T-helper 2 cell treated with Interferon-gamma antibody and Interleukin-4, amounts not matched to agents 5 μg/mL and 100 μg/mL, for 36 hours (primary cell): Measurements from ENCODE around the gene KIAA0513.

Source experiments
- DNase-seq: peaks from one replicate; pipeline ENCODE4 v3.0.0; 2021; ENCODE audit warnings: low spot score
- H3K27ac Mint-ChIP-seq: one replicate; pipeline ENCODE4 v1.8.0; 2021; ENCODE audit warnings: mild to moderate bottlenecking, mixed read lengths
- H3K27me3 Mint-ChIP-seq: one replicate; pipeline ENCODE4 v1.8.0; 2021; ENCODE audit warnings: low read depth, mixed read lengths
- H3K36me3 Mint-ChIP-seq: one replicate; pipeline ENCODE4 v1.8.0; 2021; ENCODE audit warnings: low read depth, mixed read lengths
- H3K4me1 Mint-ChIP-seq: one replicate; pipeline ENCODE4 v1.8.0; 2021; ENCODE audit warnings: low read depth, mixed read lengths
- H3K4me3 Mint-ChIP-seq: one replicate; pipeline ENCODE4 v1.8.0; 2022; ENCODE audit warnings: mild to moderate bottlenecking, moderate library complexity, mixed read lengths
- H3K9me3 Mint-ChIP-seq: one replicate; pipeline ENCODE4 v1.8.0; 2021; ENCODE audit warnings: mixed read lengths

Gene KIAA0513

GRCh38 chr16:85139881-85140339 is 112.3 kb downstream of the KIAA0513 start:
- no peak overlapping the region for H3K27ac Mint-ChIP-seq
- no peaks in the 10 kb centered on the region for H3K9me3 Mint-ChIP-seq
- no peak for DNase-seq
- no peaks in the 10 kb centered on the region for H3K36me3 Mint-ChIP-seq
- no peak overlapping the region for H3K4me3 Mint-ChIP-seq
- H3K27me3 Mint-ChIP-seq, result peaks cover 29% of the 10 kb centered on the region
- H3K4me1 Mint-ChIP-seq, result no peaks in the 10 kb centered on the region

DNA sequence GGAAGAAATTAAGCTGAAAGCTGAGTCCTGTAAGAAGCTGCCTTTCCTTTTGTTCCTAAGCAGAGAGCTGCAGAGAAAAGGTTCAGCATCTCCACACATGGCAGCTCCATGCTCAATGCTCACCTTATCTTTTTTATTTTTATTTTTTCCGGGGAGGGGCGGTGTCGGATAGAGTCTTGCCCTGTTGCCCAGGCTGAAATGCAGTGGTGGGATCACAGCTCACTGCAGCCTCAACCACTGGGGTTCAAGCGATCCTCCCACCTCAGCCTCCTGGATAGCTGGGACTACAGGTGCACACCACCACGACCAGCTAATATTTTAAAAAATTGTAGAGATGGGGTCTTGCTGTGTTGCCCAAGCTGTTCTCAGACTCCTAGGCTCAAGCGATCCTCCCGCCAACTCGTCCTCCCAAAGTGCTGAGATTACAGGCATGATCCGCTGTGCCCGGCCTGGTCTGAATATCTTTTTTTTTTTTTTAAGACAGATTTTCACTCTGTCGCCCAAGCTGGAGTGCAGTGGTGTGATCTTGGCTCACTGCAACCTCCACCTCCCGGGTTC is 112.9 kb downstream of the KIAA0513 start:
- Mint-ChIP-seq H3K27me3 (peaks cover 29% of the 10 kb centered on the region), H3K27ac (no peak overlapping the region), H3K4me3 (no peak overlapping the region), H3K36me3 (no peaks in the 10 kb centered on the region), H3K4me1 (no peaks in the 10 kb centered on the region), H3K9me3 (no peaks in the 10 kb centered on the region)
- no peak for DNase-seq

GRCh38 chr16:85141491-85142128 is 114.0 kb downstream of the KIAA0513 start:
- no peak for DNase-seq
- H3K9me3 Mint-ChIP-seq, result no peaks in the 10 kb centered on the region
- H3K36me3 Mint-ChIP-seq, result no peaks in the 10 kb centered on the region
- no peak overlapping the region for H3K4me3 Mint-ChIP-seq
- H3K27ac Mint-ChIP-seq, result no peak overlapping the region
- no peaks in the 10 kb centered on the region for H3K4me1 Mint-ChIP-seq
- H3K27me3 Mint-ChIP-seq, result peaks cover 22% of the 10 kb centered on the region

DNA sequence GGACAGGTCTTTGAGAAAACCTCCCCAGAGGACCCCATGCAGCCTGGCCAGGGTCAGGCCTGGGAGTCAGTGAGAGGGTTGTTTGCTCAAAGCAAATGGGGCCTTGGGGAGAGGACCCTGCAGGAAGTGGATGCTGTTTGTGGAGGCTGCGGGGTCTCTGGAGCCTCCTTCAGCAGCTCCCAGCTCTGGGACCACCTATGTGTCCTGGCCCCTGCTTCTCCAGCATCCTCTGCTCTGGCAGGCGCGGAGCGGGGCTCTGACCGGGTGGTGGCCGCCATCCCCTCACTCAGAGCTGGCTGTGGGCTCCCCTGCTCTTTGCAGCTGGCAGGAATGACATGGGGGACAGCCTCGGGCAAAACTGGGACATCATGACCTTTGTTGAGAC is 114.5 kb downstream of the KIAA0513 start:
- no peak for DNase-seq
- no peaks in the 10 kb centered on the region for H3K4me1 Mint-ChIP-seq
- H3K9me3 Mint-ChIP-seq, result no peaks in the 10 kb centered on the region
- H3K36me3 Mint-ChIP-seq, result no peaks in the 10 kb centered on the region
- peaks cover 18% of the 10 kb centered on the region for H3K27me3 Mint-ChIP-seq
- H3K27ac Mint-ChIP-seq, result no peak overlapping the region
- no peak overlapping the region for H3K4me3 Mint-ChIP-seq

GRCh38 chr16:85142771-85143211 is 115.2 kb downstream of the KIAA0513 start:
- Mint-ChIP-seq H3K4me3 (no peak overlapping the region), H3K36me3 (no peaks in the 10 kb centered on the region), H3K27ac (no peak overlapping the region), H3K4me1 (no peaks in the 10 kb centered on the region), H3K9me3 (no peaks in the 10 kb centered on the region), H3K27me3 (peaks cover 16% of the 10 kb centered on the region)
- DNase-seq, result no peak
